Activated CD8-positive, alpha-beta memory T cell treated with anti-CD3 and anti-CD28 coated beads, Interleukin-2, amount 50 U/mL, for 24 hours (primary cell): ENCODE data around the gene REX1BD.

Experiments
- DNase-seq: peaks from one replicate; pipeline ENCODE4 v3.0.0-alpha.2; 2020; ENCODE audit errors: extremely low read depth

Gene REX1BD

GRCh38 chr19:18603255-18603957 lies 14.8 kb downstream of the REX1BD start:
- DNase-seq: no peak

- no peak for DNase-seq
Measured at GRCh38 chr19:18603958-18604819, 15.6 kb downstream of the REX1BD start.

- no peak for DNase-seq
Measured at GRCh38 chr19:18604820-18605159, 16.2 kb downstream of the REX1BD start.

GRCh38 chr19:18605196-18605545 lies 16.6 kb downstream of the REX1BD start:
- DNase-seq: no peak

- DNase-seq: no peak
Measured at GRCh38 chr19:18605546-18606280, 17.1 kb downstream of the REX1BD start.

GRCh38 chr19:18606281-18607225 lies 18.0 kb downstream of the REX1BD start, which contains the start of gene CRLF1:
Gene CRLF1, minus strand, starts transcription at chr19:18606799. Its CDS starts 143 bp downstream, at chr19:18606656.
- no peak for DNase-seq

GRCh38 chr19:18607226-18608101 lies 18.9 kb downstream of the REX1BD start:
- no peak for DNase-seq

GRCh38 chr19:18608102-18608804 lies 19.7 kb downstream of the REX1BD start:
- DNase-seq: no peak

- no peak for DNase-seq
Measured at GRCh38 chr19:18608805-18609716, 20.5 kb downstream of the REX1BD start.

- DNase-seq: no peak
Measured at GRCh38 chr19:18609717-18610051, 21.1 kb downstream of the REX1BD start.

- DNase-seq: no peak
Measured at GRCh38 chr19:18610245-18610555, 21.6 kb downstream of the REX1BD start.

GRCh38 chr19:18610556-18611326 lies 22.1 kb downstream of the REX1BD start:
- DNase-seq: no peak

- DNase-seq: no peak
Measured at GRCh38 chr19:18611327-18612050, 22.9 kb downstream of the REX1BD start.

- no peak for DNase-seq
Measured at GRCh38 chr19:18612051-18612771, 23.6 kb downstream of the REX1BD start.

- DNase-seq: no peak
Measured at GRCh38 chr19:18612772-18613588, 24.4 kb downstream of the REX1BD start, which contains the start of gene TMEM59L. Gene TMEM59L, plus strand, starts transcription at chr19:18612870. Its CDS starts 89 bp downstream, at chr19:18612959.
